ENCODE results near the gene ABHD17B. TPM values are rescaled to one million over a fixed set of nuclear protein-coding genes. Genes with fewer than 3 reads are reported as not detected.

The ABHD17B gene
- total RNA-seq, 1 donor from 2014 or later: 23.4 TPM

GRCh38 chr9:71858812-71859211 lies 52.2 kb downstream of the ABHD17B start:
- no peak overlapping the region for H3K4me3 ChIP-seq (ENCODE audit: low read depth, low read length)
- DNase-seq (ENCODE audit: low read depth): peak; percentile 27
- no peak for TF ChIP-seq CTCF (conservative IDR thresholded peaks at IDR 0.05; ENCODE audit: low read depth, low read length)

- peak; percentile 37 for DNase-seq (ENCODE audit: low read depth)
- no peak for TF ChIP-seq CTCF (conservative IDR thresholded peaks at IDR 0.05; ENCODE audit: low read depth, low read length)
- H3K4me3 ChIP-seq (ENCODE audit: low read depth, low read length): no peak overlapping the region
These were observed 52.7 kb downstream of the ABHD17B start for GRCh38 chr9:71858102-71858798.

- no peak for TF ChIP-seq CTCF (conservative IDR thresholded peaks at IDR 0.05; ENCODE audit: low read depth, low read length)
- no peak for DNase-seq (ENCODE audit: low read depth)
- no peak overlapping the region for H3K4me3 ChIP-seq (ENCODE audit: low read depth, low read length)
These were observed 53.8 kb downstream of the ABHD17B start for GRCh38 chr9:71857159-71857558.

GRCh38 chr9:71854811-71855210 lies 56.2 kb downstream of the ABHD17B start:
- H3K4me3 ChIP-seq (ENCODE audit: low read depth, low read length): no peak overlapping the region
- DNase-seq (ENCODE audit: low read depth): no peak
- no peak for TF ChIP-seq CTCF (conservative IDR thresholded peaks at IDR 0.05; ENCODE audit: low read depth, low read length)

- DNase-seq (ENCODE audit: low read depth): no peak
- no peak for TF ChIP-seq CTCF (conservative IDR thresholded peaks at IDR 0.05; ENCODE audit: low read depth, low read length)
- H3K4me3 ChIP-seq (ENCODE audit: low read depth, low read length): no peak overlapping the region
These were observed 57.9 kb downstream of the ABHD17B start for GRCh38 chr9:71853084-71853483.

GRCh38 chr9:71850996-71851395 lies 60.0 kb downstream of the ABHD17B start:
- TF ChIP-seq CTCF (conservative IDR thresholded peaks at IDR 0.05; ENCODE audit: low read depth, low read length): no peak
- H3K4me3 ChIP-seq (ENCODE audit: low read depth, low read length): no peak overlapping the region
- no peak for DNase-seq (ENCODE audit: low read depth)

- TF ChIP-seq CTCF (conservative IDR thresholded peaks at IDR 0.05; ENCODE audit: low read depth, low read length): no peak
- no peak for DNase-seq (ENCODE audit: low read depth)
- no peak overlapping the region for H3K4me3 ChIP-seq (ENCODE audit: low read depth, low read length)
These were observed 63.1 kb downstream of the ABHD17B start for GRCh38 chr9:71847892-71848291.
